ENCODE measurements around the gene ATE1.

The ATE1 gene

GRCh38 chr10:121734589-121735045 lies 193.2 kb downstream of the ATE1 start:
- no peak for TF ChIP-seq POLR2AphosphoS5 (IDR thresholded peaks at IDR 0.05; ENCODE audit: low read depth, low read length)
- TF ChIP-seq REST (IDR thresholded peaks at IDR 0.05; ENCODE audit: insufficient read depth in 1 of 2, low read depth in 2 of 2, low read length in 2 of 2): no peak
- no peak for TF ChIP-seq FOXP2 (optimal IDR thresholded peaks at IDR 0.05; ENCODE audit: borderline replicate concordance, extremely low read depth, extremely low read length, insufficient read depth)
- TF ChIP-seq SIN3A (IDR thresholded peaks at IDR 0.05; ENCODE audit: borderline replicate concordance, insufficient read depth, low read length): no peak
- TF ChIP-seq TAF1 (IDR thresholded peaks at IDR 0.05; ENCODE audit: borderline replicate concordance, insufficient read depth, low read length): no peak

DNA sequence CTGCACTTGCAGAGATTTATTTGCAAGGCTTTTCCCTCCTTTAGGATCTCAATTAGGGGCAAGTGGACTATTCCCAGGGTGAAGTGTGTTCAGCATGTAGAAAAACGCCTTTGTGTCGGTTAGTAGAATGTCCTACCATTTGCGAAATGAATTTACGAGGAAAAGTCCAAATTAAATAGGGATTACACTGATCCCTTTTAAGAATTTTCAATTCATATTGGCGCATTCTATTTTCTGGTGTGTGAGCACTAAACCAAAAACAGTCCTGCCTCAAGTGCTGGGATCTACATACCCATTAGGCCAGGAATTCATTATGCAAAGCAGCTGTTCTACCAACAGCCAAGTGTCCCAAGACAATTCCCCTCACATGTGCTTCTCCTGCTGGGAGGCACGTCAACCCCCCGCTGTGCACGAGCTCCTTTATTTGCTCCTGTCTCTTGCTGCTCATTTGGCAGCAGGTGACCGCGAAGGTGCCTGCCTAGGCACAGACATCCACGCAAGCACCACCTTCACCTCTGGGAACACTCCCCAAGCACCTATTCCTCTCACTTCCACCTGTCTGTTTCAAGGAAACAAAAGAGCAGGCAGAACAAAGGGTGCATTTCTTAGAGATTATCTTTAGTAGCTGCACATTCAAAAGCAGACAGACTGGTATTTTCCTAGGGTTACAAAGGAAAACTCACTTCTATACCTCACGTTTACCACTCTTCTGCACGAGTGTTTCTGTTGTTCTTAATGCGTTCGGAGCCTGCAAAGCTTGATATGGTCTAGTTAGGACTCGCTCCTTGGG lies 195.0 kb downstream of the ATE1 start:
- TF ChIP-seq TAF1 (IDR thresholded peaks at IDR 0.05; ENCODE audit: borderline replicate concordance, insufficient read depth, low read length) (no peak), FOXP2 (optimal IDR thresholded peaks at IDR 0.05; ENCODE audit: borderline replicate concordance, extremely low read depth, extremely low read length, insufficient read depth) (no peak), SIN3A (IDR thresholded peaks at IDR 0.05; ENCODE audit: borderline replicate concordance, insufficient read depth, low read length) (no peak), POLR2AphosphoS5 (IDR thresholded peaks at IDR 0.05; ENCODE audit: low read depth, low read length) (no peak), REST (IDR thresholded peaks at IDR 0.05; ENCODE audit: insufficient read depth in 1 of 2, low read depth in 2 of 2, low read length in 2 of 2) (no peak)

- no peak for TF ChIP-seq SIN3A (IDR thresholded peaks at IDR 0.05; ENCODE audit: borderline replicate concordance, insufficient read depth, low read length)
Measured at GRCh38 chr10:121732172-121732571, 195.7 kb downstream of the ATE1 start.

DNA sequence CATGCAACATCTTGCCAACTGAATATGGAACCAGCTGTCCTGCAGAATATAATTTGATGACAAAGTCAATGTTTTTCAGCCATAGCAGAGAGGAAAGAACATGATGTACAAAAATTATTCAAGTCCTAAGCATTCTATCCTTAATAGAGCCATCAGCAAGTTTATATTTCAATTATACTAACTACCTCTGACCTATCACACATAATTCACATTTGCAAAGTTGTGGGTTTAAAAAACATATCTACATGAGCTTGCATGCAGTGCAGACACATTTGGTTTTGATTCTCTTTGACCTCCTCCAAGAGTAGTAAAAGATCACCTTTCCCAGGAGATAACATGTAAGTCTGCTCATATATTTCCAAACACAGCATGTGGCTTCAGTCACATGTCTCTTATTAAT lies 203.5 kb downstream of the ATE1 start:
- TF ChIP-seq FOXP2 (optimal IDR thresholded peaks at IDR 0.05; ENCODE audit: borderline replicate concordance, extremely low read depth, extremely low read length, insufficient read depth) (no peak), POLR2AphosphoS5 (IDR thresholded peaks at IDR 0.05; ENCODE audit: low read depth, low read length) (no peak), SIN3A (IDR thresholded peaks at IDR 0.05; ENCODE audit: borderline replicate concordance, insufficient read depth, low read length) (no peak), REST (IDR thresholded peaks at IDR 0.05; ENCODE audit: insufficient read depth in 1 of 2, low read depth in 2 of 2, low read length in 2 of 2) (no peak), TAF1 (IDR thresholded peaks at IDR 0.05; ENCODE audit: borderline replicate concordance, insufficient read depth, low read length) (no peak)

DNA sequence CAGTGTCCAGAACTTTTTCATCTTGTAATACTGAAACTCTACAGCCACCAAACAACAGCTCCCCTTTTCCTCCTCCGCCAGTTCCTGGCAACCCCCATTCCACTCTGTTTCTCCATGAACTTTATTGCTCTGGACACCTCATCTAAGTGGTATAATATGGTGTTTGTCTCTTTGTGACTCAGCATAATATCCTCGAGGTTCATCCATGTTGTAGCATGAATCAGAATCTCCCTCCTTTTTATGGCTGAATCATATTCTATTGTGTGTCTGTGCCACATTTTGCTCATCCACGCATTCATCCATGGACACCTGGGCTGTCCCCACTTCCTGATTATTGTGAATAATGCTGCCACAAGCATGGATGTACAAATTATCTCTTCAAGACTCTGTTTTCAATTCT lies 205.2 kb downstream of the ATE1 start:
- no peak for TF ChIP-seq REST (IDR thresholded peaks at IDR 0.05; ENCODE audit: insufficient read depth in 1 of 2, low read depth in 2 of 2, low read length in 2 of 2)
- no peak for TF ChIP-seq POLR2AphosphoS5 (IDR thresholded peaks at IDR 0.05; ENCODE audit: low read depth, low read length)
- TF ChIP-seq FOXP2 (optimal IDR thresholded peaks at IDR 0.05; ENCODE audit: borderline replicate concordance, extremely low read depth, extremely low read length, insufficient read depth): no peak
- no peak for TF ChIP-seq SIN3A (IDR thresholded peaks at IDR 0.05; ENCODE audit: borderline replicate concordance, insufficient read depth, low read length)
- no peak for TF ChIP-seq TAF1 (IDR thresholded peaks at IDR 0.05; ENCODE audit: borderline replicate concordance, insufficient read depth, low read length)
